Neural cell (in vitro differentiated cells): ENCODE measurements around the gene KCNT1.

ENCODE experiments used
- CTCF ChIP-seq: fragments of 450-650 bp; IDR thresholded peaks from 2 replicates; pipeline ENCODE4 v1.5.1; 2014; ENCODE audit warnings: antibody characterized with exemption, mild to moderate bottlenecking, moderate library complexity; ENCODE audit not compliant: poor library complexity, severe bottlenecking
- MXI1 ChIP-seq: fragments of 450-650 bp; conservative IDR thresholded peaks from 2 replicates; pipeline ENCODE4 v1.6.1; 2014; ENCODE audit warnings: antibody characterized with exemption, mild to moderate bottlenecking; ENCODE audit not compliant: poor library complexity, severe bottlenecking
- TAF1 ChIP-seq: IDR thresholded peaks from 2 replicates; pipeline ENCODE4 v1.6.1; 2012; ENCODE audit warnings: low read depth

GRCh38 chr9:135770771-135771170 lies 68.8 kb downstream of the KCNT1 start:
- TF ChIP-seq CTCF (no peak), MXI1 (no peak), TAF1 (no peak)
